HG03039 (cell line): ENCODE data around the gene FNDC3B.
A peak's percentile ranks its signal among the peaks of the same experiment; 100 is the strongest.

Experiments used
- ATAC-seq: cut with Tn5 transposase; IDR thresholded peaks from one replicate; pipeline ENCODE4 v1.9.1; 2021; ENCODE audit warnings: mild to moderate bottlenecking, moderate library complexity; ENCODE audit not compliant: unreplicated experiment

FNDC3B gene

GRCh38 chr3:172146349-172146748 is 107.0 kb downstream of the FNDC3B start:
- ATAC-seq, result no peak

DNA sequence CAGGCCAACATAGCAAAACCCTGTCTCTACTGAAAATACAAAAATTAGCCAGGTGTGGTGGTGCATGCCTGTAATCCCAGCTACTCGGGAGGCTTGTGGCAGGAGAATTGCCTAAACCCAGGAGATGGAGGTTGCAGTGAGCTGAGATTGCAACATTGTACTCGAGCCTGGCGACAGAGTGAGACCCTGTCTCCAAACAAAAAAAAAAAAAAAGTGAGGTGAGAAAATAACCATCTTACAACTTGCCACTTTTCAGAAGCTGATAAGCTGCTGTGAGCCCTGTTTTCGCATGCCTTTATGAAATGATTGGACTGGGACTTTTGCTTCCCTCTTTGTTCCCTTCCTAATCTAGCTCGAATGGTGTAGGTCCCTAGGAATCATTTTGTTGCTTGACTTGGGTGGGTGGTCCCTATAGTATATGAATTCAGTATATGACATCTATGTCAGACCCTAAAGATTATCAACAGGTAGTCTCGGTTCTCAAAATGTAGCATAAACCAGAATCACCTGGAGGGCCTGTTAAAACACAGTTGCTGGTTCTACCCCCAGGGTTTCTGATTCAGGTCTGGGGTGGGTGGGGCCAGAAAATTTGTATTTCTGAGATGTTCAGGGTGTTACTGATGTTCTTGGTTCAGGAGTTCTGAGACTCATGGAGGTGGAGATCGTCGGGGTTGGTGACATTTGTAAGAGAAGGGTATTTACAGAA is 107.9 kb downstream of the FNDC3B start:
- no peak for ATAC-seq

- ATAC-seq, result no peak
Observed at GRCh38 chr3:172148241-172148640, 108.9 kb downstream of the FNDC3B start.

- ATAC-seq, result no peak
Observed at GRCh38 chr3:172148702-172149565, 109.6 kb downstream of the FNDC3B start.

DNA sequence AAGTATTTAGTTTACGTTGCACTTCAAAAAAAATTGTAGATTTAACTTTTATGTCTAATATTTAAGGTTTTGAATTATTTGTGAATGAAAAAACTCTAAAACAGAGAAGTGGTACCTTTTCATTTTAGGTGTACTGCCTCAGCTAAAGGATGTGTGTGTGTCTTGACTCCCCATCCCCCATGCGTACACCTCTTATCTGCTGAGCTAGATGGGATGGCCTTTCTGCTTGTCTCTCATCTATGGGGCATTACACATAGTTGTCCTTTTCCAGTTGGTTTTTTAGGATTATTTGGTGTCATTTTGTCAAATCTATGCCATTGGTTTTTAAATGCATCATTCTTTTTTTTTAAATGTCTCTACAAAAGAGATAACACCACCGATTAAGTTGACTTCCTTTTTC is 110.9 kb downstream of the FNDC3B start:
- ATAC-seq, result no peak

DNA sequence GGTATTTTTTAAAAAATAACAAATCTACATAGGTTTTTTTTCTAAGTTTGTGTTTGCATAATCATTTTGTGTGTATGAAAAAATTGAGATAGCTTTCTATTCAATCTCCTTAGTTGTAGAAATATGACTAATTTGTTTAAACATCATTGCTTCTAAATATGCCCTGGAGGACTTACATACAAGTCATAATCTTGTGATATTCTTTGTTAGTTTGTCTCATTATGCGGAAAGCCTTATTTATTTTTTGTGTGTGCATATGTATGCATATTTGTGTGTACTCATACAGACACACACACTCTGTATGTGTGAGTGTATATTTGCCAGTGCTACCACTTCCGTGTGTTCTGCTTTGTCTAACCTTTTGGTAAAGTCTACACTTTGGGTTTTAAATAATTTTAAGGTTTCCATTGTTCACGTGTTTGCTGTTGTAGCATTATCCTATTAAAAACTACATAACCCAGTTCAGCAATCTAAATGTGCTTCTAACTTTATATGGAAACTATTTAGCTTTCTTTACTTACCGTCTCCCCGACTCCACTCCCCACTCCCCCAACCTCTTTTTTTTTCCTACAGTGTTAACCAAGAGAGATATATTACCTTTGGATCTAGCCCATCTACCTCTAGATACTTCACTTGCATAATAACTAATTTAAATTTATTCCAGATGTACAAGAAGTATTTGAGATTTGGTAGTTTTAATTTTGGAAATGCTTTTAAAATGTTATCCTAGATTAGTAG is 111.7 kb downstream of the FNDC3B start:
- ATAC-seq, result no peak

DNA sequence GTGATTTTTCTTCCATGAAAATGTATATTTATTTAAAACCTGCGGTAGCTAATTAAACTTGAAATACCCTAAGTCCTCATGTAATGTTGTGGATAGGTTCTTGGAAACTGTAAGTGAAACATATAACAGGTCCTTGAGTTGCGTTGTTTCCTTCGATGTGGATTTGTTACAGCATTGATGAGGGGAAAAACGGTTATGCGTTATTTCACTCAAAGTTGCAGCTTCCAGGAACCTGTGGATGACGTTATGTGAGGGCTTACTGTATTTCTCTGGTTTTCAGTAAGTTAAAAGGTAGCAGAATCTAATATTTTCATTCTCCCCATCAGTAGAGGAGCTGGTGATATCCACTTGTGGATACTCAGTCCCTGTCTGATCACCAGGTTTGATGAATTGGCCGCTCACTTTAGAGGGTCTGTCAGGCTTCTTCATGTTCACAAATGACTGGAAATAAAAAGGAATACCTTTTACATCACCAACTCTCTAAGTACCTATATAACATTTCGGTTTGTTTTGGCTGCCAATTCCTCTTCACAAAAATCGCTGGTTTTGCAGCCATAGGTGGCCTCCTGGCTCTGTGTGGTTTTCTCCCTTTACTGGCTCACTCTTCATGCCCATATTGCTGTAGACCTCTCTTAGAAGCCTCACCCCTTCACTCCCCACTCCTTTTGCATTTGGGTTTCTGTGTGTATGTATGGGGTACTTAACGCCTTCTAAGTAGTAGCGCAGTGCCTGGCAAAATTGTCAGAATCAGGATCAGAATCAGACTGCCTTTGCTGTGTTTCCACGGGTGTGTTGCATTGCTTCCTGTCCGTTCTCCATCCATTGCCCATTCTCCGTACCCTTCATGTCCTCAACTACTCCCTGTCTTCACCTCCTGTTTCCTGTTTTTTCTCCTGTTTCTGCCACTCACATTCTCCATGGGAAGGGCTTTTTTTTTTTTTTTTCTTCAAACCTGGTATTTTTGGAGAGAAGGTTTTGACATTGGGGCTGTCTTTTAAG is 112.6 kb downstream of the FNDC3B start:
- no peak for ATAC-seq

- no peak for ATAC-seq
Observed at GRCh38 chr3:172152874-172153273, 113.5 kb downstream of the FNDC3B start.

GRCh38 chr3:172153335-172153861 is 114.0 kb downstream of the FNDC3B start:
- no peak for ATAC-seq

DNA sequence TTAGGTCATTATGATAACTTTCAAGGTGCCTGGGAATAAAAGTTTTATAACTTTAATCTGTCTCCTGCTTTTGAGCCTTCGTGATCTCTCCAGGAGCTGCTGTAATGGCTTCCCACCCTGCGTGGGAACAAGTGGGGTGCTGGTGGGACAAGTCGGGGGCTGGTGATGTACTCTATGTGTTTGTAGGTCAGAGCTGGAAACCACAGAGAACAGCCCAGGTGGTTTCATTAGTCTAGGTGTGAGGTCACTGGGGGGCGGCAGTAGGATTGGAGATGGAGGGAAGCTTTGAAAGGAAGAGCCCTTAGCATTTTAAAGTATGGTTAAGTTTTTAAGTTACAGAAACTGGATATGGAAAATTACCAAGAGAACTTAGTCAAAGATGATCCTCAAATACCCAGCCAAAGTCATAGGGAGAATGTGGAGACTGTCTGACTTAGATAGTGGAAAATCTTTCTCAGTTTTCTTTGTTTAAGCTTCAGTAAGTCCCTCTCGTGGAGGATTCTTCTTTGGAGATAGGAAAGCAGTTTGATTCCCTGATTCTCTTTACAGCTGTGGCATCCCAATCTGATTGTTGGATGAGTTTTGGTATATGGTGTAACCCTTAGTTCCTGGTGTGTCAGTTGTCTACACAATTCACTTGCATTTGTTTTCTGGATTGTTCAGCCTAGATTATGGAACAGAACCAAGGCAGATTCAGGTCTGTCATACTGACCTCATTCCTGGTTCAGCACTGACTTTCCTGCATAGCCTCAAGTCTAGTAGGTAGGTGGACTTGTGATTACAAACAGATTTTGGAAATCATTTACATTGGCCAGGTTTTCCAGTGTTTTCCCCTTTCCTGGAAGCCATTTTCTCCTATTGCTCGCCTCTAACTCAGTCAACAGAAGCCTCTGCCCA is 115.6 kb downstream of the FNDC3B start:
- peak; percentile 78 for ATAC-seq

DNA sequence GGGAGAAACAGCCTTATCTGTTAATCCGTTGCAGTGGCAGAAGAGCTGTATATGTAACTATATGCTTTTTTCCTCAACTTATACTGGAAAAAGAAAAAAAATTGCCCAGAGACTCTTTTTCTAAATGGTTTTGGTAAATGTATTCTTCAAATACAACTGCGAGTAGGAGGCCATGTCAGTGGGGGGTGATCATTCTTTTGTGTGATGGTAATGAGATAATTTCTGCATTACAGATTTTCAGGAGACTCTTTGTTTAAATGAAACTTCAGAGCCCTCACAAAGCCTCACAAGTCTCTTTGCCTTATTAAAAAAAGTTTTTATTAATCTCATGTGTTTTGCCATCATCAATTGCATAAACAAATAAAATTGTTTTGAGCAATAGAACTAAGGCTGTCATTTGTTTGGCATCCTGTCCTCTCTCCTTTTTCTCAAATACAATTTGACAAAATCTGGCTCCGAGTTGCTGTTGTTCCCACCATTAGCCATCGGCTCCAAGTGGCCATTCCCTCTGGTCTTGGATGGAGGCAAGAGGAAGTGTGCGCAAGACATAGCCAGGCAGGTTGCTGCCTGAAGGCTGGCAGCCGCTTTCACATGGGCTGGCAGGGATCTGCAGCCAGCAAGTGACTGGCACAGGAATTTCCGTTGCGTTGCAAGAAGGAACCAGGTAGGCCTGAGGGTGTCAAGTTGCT is 116.7 kb downstream of the FNDC3B start:
- no peak for ATAC-seq

DNA sequence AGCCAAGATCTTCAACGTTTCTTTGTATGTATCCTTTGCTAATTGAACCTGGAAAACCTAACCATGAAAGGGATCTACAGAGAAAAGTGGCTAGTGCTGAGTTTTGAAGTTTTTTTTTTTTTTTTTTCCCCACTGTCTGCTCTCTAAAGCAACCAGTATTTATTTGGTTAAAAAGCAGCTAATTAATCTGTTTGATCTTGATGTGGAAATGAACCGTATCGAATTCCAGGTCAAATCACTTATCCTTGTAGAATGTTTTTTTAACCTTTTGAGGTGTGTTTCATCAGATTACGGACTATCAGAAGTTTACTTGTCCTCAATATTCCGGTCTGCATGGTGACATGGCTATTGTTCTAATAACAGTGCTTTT is 117.2 kb downstream of the FNDC3B start:
- ATAC-seq, result no peak

DNA sequence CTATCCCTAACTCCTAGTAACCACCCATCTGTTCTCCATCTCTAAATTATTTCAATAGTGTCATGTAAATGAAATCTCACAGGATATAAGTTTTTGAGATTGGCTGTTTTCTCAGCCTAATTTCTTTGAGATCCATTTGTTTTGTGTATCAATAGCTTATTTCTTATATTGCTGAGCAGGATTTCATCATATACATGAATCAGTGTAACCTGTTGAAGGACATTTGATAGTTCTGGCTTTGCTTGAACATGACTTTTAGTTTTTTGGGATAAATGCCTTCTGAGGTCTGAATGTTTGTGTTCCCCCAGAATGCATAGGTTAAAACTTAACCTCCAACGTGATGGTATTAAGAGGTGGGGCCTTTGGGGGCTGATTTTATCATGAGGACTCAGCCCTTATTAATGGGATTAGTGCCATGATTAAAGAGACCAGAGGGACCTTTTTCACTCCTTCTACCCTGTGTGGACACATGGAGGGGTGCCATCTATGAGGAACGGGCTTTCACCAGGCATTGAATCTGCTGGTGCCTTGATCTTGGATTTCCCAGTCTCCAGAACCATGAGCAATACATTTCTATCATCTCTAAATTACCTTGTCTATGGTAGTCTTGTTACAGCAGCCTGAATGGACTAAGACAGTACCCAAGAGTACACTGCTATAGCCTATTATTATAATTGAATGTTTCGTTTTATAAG is 118.3 kb downstream of the FNDC3B start:
- no peak for ATAC-seq

DNA sequence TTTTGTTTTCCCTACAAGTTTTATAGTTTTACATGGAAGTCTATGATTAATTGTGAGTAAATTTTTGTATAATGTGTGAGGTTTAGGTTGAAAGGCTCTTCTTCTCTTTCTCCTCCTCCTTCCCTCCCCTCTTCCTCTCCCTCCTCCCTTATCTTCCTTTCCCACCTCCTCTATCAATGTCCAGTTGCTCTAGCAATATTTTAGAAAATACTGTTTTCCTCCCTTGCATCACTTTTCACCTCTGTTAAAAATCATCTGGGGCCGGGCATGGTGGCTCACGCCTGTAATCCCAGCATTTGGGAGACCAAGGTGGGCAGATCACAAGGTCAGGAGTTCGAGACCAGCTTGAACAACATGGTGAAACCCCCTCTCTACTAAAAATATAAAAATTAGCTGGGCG is 119.4 kb downstream of the FNDC3B start:
- no peak for ATAC-seq

DNA sequence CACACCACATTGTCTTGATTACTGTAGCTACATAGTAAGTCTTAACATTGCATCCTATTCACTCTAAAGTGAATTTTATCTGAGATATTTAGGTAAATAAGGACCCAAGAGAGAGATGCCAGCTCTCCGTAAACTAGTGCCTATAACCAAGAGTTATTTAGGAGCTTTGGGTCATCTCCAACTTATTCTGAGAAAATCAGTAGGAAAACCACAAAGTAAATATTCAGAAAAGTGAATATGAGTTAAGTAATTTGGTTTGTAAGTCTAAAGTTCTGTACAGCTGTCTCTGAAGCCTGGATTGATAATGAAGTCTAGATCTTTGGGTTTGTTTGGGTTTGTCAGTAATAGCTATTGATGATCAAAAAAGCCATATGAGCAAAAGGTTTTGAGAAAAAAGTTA is 120.0 kb downstream of the FNDC3B start:
- ATAC-seq, result no peak

DNA sequence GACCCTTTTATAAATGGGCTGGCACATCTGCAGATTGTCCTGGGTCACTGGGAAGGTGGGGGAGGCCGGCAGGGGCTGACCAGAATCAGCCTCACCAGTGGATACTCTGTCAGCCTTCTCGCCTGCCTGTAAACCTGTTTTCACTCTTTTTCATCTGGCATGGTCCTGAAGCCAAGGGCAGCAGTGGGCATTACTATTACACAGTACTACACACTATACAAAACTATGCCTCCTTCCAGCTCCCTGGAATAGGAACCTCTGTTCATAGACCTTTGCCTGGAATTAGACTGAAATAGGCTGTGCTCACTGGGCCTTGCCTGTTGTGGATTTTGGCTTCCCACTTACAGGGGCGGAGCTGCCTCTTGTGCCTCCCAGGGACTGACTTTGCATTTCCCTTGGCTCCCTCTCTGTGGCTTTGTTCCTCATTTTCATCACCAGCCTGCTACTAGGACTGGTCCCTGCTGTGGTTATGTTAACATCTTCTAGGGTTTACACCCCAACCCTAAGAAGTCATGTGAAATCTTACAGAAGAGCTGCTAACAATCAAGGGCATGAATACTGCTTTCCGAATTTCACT is 120.7 kb downstream of the FNDC3B start:
- no peak for ATAC-seq

DNA sequence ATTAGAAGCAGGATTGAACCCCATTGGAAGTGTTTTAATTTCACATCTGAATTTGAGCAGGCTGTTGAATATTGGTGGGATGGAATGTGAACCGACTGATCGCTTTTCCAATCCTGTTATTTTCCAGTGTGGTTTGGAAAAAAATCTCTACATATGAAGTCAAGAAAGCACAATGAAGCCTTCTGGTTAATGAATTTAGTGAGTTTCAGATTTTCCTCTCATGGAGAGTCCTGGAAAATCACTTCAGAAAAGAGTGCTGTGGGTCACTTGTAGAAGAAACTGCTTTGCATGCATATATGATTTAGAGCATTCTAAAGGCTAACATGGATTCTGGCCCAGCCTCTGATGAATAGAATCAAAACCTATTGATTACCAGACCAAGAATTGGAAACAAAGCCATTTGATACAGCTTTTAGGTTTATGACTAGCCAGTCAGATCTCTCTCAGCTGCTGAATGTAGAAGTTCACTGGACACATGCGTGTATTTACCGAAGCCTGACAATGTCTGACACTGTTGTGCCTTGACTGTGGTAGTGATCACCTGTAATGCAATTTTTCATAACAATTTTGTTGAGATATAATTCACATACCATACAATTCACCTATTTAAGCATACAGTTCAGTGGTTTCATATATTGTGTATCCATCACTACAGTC is 121.9 kb downstream of the FNDC3B start:
- no peak for ATAC-seq
